Measurements from ENCODE around the gene XPO6.

The XPO6 gene

DNA sequence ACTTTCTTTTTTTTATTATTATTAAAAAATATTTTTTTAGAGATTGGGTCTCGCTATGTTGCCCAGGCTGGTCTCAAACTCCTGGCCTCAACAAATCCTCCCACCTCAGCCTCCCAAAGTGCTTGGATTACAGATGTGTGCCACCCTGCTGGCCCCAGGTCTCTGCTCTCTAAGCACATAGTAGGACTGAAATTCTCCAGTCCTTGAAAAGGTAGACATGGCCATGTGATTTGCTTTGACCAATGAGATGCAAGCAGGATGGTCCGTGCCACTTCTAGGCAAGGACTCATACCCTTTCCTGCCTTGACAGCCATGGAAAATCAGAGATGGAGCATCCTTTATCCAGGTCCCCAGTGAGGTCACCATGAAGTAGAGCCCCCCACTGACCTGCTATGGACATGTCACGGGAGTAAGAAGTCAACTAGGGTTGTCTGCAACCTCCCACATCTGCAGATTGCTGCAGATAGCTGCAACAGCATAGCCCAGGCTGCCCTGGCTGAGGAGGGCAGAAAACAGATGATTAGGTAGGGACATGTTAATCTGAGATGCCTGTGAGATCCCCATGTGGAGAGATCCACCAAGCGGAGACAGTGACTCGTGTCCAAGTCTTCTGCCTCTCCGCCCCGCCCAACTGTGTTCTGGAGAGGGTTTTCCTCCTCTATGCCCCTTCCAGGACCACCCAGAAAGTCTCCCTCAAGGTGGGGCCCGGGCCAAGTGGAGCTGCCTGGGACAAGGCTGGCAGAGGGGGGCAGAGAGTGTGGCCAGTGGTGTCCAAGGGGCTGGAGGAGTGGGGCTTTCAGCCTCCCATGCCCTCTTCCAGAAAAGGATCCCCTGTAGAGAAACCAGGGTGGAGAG lies 159.3 kb downstream of the XPO6 start:
- no peak for DNase-seq (ENCODE audit: low read depth)
- TF ChIP-seq, protein P1, sequence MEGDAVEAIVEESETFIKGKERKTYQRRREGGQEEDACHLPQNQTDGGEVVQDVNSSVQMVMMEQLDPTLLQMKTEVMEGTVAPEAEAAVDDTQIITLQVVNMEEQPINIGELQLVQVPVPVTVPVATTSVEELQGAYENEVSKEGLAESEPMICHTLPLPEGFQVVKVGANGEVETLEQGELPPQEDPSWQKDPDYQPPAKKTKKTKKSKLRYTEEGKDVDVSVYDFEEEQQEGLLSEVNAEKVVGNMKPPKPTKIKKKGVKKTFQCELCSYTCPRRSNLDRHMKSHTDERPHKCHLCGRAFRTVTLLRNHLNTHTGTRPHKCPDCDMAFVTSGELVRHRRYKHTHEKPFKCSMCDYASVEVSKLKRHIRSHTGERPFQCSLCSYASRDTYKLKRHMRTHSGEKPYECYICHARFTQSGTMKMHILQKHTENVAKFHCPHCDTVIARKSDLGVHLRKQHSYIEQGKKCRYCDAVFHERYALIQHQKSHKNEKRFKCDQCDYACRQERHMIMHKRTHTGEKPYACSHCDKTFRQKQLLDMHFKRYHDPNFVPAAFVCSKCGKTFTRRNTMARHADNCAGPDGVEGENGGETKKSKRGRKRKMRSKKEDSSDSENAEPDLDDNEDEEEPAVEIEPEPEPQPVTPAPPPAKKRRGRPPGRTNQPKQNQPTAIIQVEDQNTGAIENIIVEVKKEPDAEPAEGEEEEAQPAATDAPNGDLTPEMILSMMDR (IDR thresholded peaks at IDR 0.05; ENCODE audit: low read length, missing control alignments), result no peak
- H3K4me3 ChIP-seq (replicated peaks; ENCODE audit: low read depth, low read length), result no peak overlapping the region

DNA sequence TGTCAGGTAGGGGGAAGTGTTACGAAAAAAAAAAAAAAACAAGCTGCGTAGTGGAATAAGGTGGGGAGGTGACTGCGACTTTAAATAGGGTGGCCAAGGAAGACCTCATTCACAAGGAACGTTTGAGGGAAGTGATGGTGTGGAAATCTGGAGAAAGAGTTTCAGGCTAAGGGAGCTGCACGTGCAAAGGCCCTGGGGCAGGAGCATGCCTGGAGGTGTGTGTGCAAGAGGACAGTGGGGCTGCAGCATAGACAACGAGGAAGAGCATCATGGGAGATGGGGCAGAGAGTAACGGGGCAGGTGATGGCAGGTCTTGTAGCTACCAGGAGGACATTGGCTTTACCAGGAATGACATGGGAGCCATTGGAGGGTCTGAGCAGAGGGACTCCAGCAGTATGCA lies 160.3 kb downstream of the XPO6 start:
- no peak for DNase-seq (ENCODE audit: low read depth)
- TF ChIP-seq, protein P1 (IDR thresholded peaks at IDR 0.05; ENCODE audit: low read length, missing control alignments), result no peak
- H3K4me3 ChIP-seq (replicated peaks; ENCODE audit: low read depth, low read length), result no peak overlapping the region

All from fibroblast of pulmonary artery (primary cell).